ENCODE measurements around the gene USH2A. TPM values are rescaled to one million over a fixed set of nuclear protein-coding genes. Genes with fewer than 3 reads are reported as not detected.

USH2A gene
- total RNA-seq, 4 donors from 2014 or later, result 0.39 TPM; not detected in 3

DNA sequence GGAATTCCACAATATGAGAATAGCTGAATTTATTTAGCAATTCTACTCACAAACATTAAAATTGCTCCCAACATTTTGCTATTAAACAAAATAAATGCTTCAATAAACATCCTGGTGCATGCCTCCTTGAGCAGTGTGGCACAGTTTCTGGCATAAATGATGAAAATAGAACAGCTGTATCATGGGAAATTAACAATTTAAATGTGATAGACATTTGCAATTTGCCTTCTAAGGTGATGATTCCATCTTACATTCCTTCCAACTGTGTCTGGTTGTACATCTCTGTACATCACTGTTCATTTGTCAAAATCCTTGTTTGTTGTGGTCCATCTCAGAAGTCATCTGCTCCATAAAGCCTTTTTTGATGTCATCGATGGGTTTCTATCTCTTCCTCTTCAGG is 657.4 kb downstream of the USH2A start:
- no peaks in the 10 kb centered on the region for H3K27me3 ChIP-seq
- H3K4me1 ChIP-seq, result no peaks in the 10 kb centered on the region
- no peak overlapping the region for H3K4me3 ChIP-seq
- WGBS, 2 donors (ENCODE audit: low coverage in 1 of 2), result 90 to 100% methylated on average over 1 of the region's 1 CpG
- TF ChIP-seq POLR2A (IDR thresholded peaks at IDR 0.05) (no peak), POLR2AphosphoS5 (IDR thresholded peaks at IDR 0.05) (no peak), CTCF (IDR thresholded peaks at IDR 0.05) (no peak), EP300 (IDR thresholded peaks at IDR 0.05) (no peak)
- no peak overlapping the region for H3K27ac ChIP-seq
- ATAC-seq, result no peak
- no peaks in the 10 kb centered on the region for H3K9me3 ChIP-seq
- no peaks in the 10 kb centered on the region for H3K36me3 ChIP-seq

DNA sequence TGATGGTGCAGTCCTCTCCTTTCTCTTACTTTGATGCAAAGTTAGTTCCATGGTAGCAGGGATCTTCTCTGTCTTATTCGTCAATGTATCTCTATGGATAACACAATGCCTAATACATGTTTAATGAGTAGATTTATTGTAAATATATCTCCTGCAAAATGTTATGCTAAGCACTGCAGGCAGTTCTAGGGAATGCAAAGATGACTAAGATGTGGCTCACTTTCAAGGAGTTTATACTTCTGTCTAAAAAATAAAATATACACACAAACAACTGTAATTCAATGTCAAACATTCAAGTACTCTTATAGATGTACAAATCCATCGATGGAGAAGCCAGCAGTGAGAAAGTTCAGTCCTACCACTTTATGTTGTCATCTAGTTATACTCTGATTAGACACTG is 661.8 kb downstream of the USH2A start:
- Histone ChIP-seq H3K36me3 (no peaks in the 10 kb centered on the region), H3K4me3 (no peak overlapping the region), H3K27ac (no peak overlapping the region), H3K4me1 (no peaks in the 10 kb centered on the region), H3K9me3 (no peaks in the 10 kb centered on the region), H3K27me3 (no peaks in the 10 kb centered on the region)
- TF ChIP-seq CTCF (IDR thresholded peaks at IDR 0.05) (no peak), POLR2A (IDR thresholded peaks at IDR 0.05) (no peak), EP300 (IDR thresholded peaks at IDR 0.05) (no peak), POLR2AphosphoS5 (IDR thresholded peaks at IDR 0.05) (no peak)
- WGBS, 2 donors (ENCODE audit: low coverage in 1 of 2), result 80 to 97% methylated on average over 1 to 2 of the region's 2 CpGs
- no peak for ATAC-seq

DNA sequence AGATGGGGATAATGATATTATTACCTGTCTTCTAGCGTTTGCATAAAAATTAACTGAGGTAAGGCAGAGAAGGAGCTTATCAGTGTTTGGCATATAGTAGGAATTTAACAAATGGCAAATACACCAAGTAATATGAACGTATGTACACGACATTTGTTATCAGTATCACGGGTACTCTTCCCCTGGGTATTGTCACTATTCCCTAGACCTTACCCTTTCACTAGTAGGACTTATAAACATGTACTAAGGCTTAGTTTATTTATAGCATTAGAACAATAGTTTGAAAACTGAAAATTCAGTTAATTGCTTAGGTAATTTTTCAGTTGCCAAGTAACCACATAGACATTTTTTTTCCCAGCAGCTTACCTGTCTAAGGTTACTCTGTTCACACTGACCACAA is 669.1 kb downstream of the USH2A start:
- no peak for TF ChIP-seq POLR2A (IDR thresholded peaks at IDR 0.05)
- TF ChIP-seq EP300 (IDR thresholded peaks at IDR 0.05), result no peak
- no peak for TF ChIP-seq POLR2AphosphoS5 (IDR thresholded peaks at IDR 0.05)
- TF ChIP-seq CTCF (IDR thresholded peaks at IDR 0.05), result no peak
- Histone ChIP-seq H3K36me3 (no peaks in the 10 kb centered on the region), H3K9me3 (no peaks in the 10 kb centered on the region), H3K4me1 (no peaks in the 10 kb centered on the region), H3K27ac (no peak overlapping the region), H3K27me3 (no peaks in the 10 kb centered on the region), H3K4me3 (no peak overlapping the region)
- no peak for ATAC-seq
- 43 to 73% methylated on average over 4 of the region's 4 CpGs for WGBS, 2 donors (ENCODE audit: low coverage in 1 of 2)

- Histone ChIP-seq H3K4me3 (no peak overlapping the region), H3K27me3 (no peaks in the 10 kb centered on the region), H3K4me1 (no peaks in the 10 kb centered on the region), H3K27ac (no peak overlapping the region), H3K36me3 (no peaks in the 10 kb centered on the region), H3K9me3 (no peaks in the 10 kb centered on the region)
- WGBS, 2 donors (ENCODE audit: low coverage in 1 of 2), result 64% methylated on average over 4 of the region's 4 CpGs
- no peak for TF ChIP-seq POLR2AphosphoS5 (IDR thresholded peaks at IDR 0.05)
- TF ChIP-seq EP300 (IDR thresholded peaks at IDR 0.05), result no peak
- no peak for TF ChIP-seq CTCF (IDR thresholded peaks at IDR 0.05)
- no peak for TF ChIP-seq POLR2A (IDR thresholded peaks at IDR 0.05)
- no peak for ATAC-seq
Measured at GRCh38 chr1:215749414-215749813, 673.8 kb downstream of the USH2A start.

DNA sequence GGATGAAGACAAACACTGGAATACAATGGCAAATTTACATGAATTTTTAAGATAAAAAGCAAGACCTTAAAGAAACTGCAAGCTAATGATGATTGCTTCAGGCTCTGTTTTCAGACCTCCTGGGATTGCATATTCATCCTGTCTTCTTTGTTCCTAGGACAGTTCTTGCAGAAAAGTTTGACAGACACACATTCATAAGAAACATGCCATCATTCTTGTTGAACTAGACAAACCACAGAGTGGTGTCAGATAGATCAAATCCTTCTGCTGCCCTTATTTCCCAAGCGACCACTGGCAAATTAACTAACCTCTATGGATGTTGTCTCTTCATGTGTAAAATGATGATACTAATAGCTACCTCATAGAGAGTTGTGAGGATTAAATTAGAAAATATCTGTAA is 674.8 kb downstream of the USH2A start:
- Histone ChIP-seq H3K9me3 (no peaks in the 10 kb centered on the region), H3K4me3 (no peak overlapping the region), H3K27ac (no peak overlapping the region), H3K36me3 (no peaks in the 10 kb centered on the region), H3K4me1 (no peaks in the 10 kb centered on the region), H3K27me3 (no peaks in the 10 kb centered on the region)
- WGBS, 2 donors (ENCODE audit: low coverage in 1 of 2), result 91 to 94% methylated on average over 1 of the region's 1 CpG
- TF ChIP-seq EP300 (IDR thresholded peaks at IDR 0.05) (no peak), CTCF (IDR thresholded peaks at IDR 0.05) (no peak), POLR2AphosphoS5 (IDR thresholded peaks at IDR 0.05) (no peak), POLR2A (IDR thresholded peaks at IDR 0.05) (no peak)
- ATAC-seq, result no peak

Data from gastroesophageal sphincter (tissue), 4 donors.